Measurements from ENCODE around the gene PLCL2.

The PLCL2 gene

GRCh38 chr3:17040322-17040989 lies 155.7 kb downstream of the PLCL2 start:
- no peak for DNase-seq (ENCODE audit: extremely low read depth, low read depth)
- no peak overlapping the region for H3K4me3 ChIP-seq (replicated peaks; ENCODE audit: low read depth, low read length)
- no peak for TF ChIP-seq CTCF (IDR thresholded peaks at IDR 0.05; ENCODE audit: low read depth, low read length, missing control alignments)

GRCh38 chr3:17040990-17041377 lies 156.2 kb downstream of the PLCL2 start:
- no peak for DNase-seq (ENCODE audit: extremely low read depth, low read depth)
- TF ChIP-seq CTCF (IDR thresholded peaks at IDR 0.05; ENCODE audit: low read depth, low read length, missing control alignments) = no peak
- no peak overlapping the region for H3K4me3 ChIP-seq (replicated peaks; ENCODE audit: low read depth, low read length)

- no peak for TF ChIP-seq CTCF (IDR thresholded peaks at IDR 0.05; ENCODE audit: low read depth, low read length, missing control alignments)
- DNase-seq (ENCODE audit: extremely low read depth, low read depth) = no peak
- H3K4me3 ChIP-seq (replicated peaks; ENCODE audit: low read depth, low read length) = no peak overlapping the region
These were observed 160.1 kb downstream of the PLCL2 start for GRCh38 chr3:17044855-17045254.

GRCh38 chr3:17045705-17046104 lies 160.9 kb downstream of the PLCL2 start:
- TF ChIP-seq CTCF (IDR thresholded peaks at IDR 0.05; ENCODE audit: low read depth, low read length, missing control alignments) = no peak
- no peak overlapping the region for H3K4me3 ChIP-seq (replicated peaks; ENCODE audit: low read depth, low read length)
- no peak for DNase-seq (ENCODE audit: extremely low read depth, low read depth)

- no peak for DNase-seq (ENCODE audit: extremely low read depth, low read depth)
- H3K4me3 ChIP-seq (replicated peaks; ENCODE audit: low read depth, low read length) = no peak overlapping the region
- no peak for TF ChIP-seq CTCF (IDR thresholded peaks at IDR 0.05; ENCODE audit: low read depth, low read length, missing control alignments)
These were observed 161.9 kb downstream of the PLCL2 start for GRCh38 chr3:17046623-17047022.

GRCh38 chr3:17047162-17047561 lies 162.4 kb downstream of the PLCL2 start:
- no peak for TF ChIP-seq CTCF (IDR thresholded peaks at IDR 0.05; ENCODE audit: low read depth, low read length, missing control alignments)
- DNase-seq (ENCODE audit: extremely low read depth, low read depth) = no peak
- no peak overlapping the region for H3K4me3 ChIP-seq (replicated peaks; ENCODE audit: low read depth, low read length)

- no peak for TF ChIP-seq CTCF (IDR thresholded peaks at IDR 0.05; ENCODE audit: low read depth, low read length, missing control alignments)
- no peak for DNase-seq (ENCODE audit: extremely low read depth, low read depth)
- H3K4me3 ChIP-seq (replicated peaks; ENCODE audit: low read depth, low read length) = no peak overlapping the region
These were observed 163.1 kb downstream of the PLCL2 start for GRCh38 chr3:17047894-17048293.

Data from HFF-Myc (cell line).